Sigmoid colon (tissue), 4 donors: ENCODE results near the gene GRID1.

ENCODE experiments used
- EP300 ChIP-seq, 4 donors: sonication (generic); formaldehyde crosslinking; IDR thresholded peaks; one replicate each; pipeline ENCODE4 v1.6.1; 2017; ENCODE audit warnings: antibody characterized with exemption in 4 of 4
- POLR2A ChIP-seq, 2 donors: fragments of 450-650 bp; IDR thresholded peaks; one replicate each; pipeline ENCODE4 v1.6.1; 2016; ENCODE audit warnings: antibody characterized with exemption in 2 of 2, mild to moderate bottlenecking in 2 of 2, moderate library complexity in 2 of 2
- POLR2AphosphoS5 ChIP-seq, 4 donors: sonication (generic); formaldehyde crosslinking; IDR thresholded peaks; one replicate each; pipeline ENCODE4 v1.6.1; 2017; ENCODE audit warnings: antibody characterized with exemption in 4 of 4
- TF ChIP-seq, protein P1 (sequence below), 4 experiments: fragments of 450-650 bp in 3 of 4; fragments of 200-600 bp in 1 of 4; IDR thresholded peaks; one replicate each; pipeline ENCODE4 v1.5.1; 2016 to 2019; ENCODE audit warnings: antibody characterized with exemption in 4 of 4, mild to moderate bottlenecking in 3 of 4, moderate library complexity in 2 of 4

GRCh38 chr10:86149257-86149656 is 217.3 kb downstream of the GRID1 start:
- TF ChIP-seq POLR2A (IDR thresholded peaks at IDR 0.05) (no peak), POLR2AphosphoS5 (IDR thresholded peaks at IDR 0.05) (no peak), EP300 (IDR thresholded peaks at IDR 0.05) (no peak)
- TF ChIP-seq, protein P1, sequence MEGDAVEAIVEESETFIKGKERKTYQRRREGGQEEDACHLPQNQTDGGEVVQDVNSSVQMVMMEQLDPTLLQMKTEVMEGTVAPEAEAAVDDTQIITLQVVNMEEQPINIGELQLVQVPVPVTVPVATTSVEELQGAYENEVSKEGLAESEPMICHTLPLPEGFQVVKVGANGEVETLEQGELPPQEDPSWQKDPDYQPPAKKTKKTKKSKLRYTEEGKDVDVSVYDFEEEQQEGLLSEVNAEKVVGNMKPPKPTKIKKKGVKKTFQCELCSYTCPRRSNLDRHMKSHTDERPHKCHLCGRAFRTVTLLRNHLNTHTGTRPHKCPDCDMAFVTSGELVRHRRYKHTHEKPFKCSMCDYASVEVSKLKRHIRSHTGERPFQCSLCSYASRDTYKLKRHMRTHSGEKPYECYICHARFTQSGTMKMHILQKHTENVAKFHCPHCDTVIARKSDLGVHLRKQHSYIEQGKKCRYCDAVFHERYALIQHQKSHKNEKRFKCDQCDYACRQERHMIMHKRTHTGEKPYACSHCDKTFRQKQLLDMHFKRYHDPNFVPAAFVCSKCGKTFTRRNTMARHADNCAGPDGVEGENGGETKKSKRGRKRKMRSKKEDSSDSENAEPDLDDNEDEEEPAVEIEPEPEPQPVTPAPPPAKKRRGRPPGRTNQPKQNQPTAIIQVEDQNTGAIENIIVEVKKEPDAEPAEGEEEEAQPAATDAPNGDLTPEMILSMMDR (IDR thresholded peaks at IDR 0.05) = no peak
